Measurements from ENCODE around the gene CERCAM.

GRCh38 chr9:128416014-128416413 is 4.6 kb upstream of the CERCAM start:
- TF ChIP-seq CTCF (IDR thresholded peaks at IDR 0.05): no peak
- TF ChIP-seq POLR2A (IDR thresholded peaks at IDR 0.05): no peak
- no peak for TF ChIP-seq EP300 (IDR thresholded peaks at IDR 0.05)
- TF ChIP-seq POLR2AphosphoS5 (IDR thresholded peaks at IDR 0.05): no peak

All from sigmoid colon (tissue), 4 donors.